GM18502 (cell line): ENCODE results near the gene RAB37.

Experiments used
- ATAC-seq: cut with Tn5 transposase; IDR thresholded peaks from one replicate; pipeline ENCODE4 v1.9.1; 2021; ENCODE audit warnings: mild to moderate bottlenecking; ENCODE audit not compliant: unreplicated experiment, poor library complexity

The RAB37 gene

GRCh38 chr17:74744714-74745547 is 7.9 kb downstream of the RAB37 start:
- ATAC-seq, result no peak

- no peak for ATAC-seq
Observed at GRCh38 chr17:74745548-74746177, 8.6 kb downstream of the RAB37 start.

- no peak for ATAC-seq
Observed at GRCh38 chr17:74746376-74746775, 9.3 kb downstream of the RAB37 start.

- no peak for ATAC-seq
Observed at GRCh38 chr17:74746922-74747321, 9.9 kb downstream of the RAB37 start.

GRCh38 chr17:74748279-74748528 is 11.1 kb downstream of the RAB37 start:
- ATAC-seq, result no peak

GRCh38 chr17:74748529-74749278 is 11.6 kb downstream of the RAB37 start, which contains the start of gene NHERF1:
NHERF1 (plus strand) TSS chr17:74748628; CDS start chr17:74748847, 219 bp downstream.
- peak; percentile 89 for ATAC-seq

- peak; percentile 0 for ATAC-seq
Observed at GRCh38 chr17:74749279-74750038, 12.4 kb downstream of the RAB37 start.

GRCh38 chr17:74750039-74750326 is 12.9 kb downstream of the RAB37 start:
- no peak for ATAC-seq

- no peak for ATAC-seq
Observed at GRCh38 chr17:74750327-74751069, 13.4 kb downstream of the RAB37 start.

GRCh38 chr17:74752415-74752814 is 15.4 kb downstream of the RAB37 start:
- ATAC-seq, result no peak

- no peak for ATAC-seq
Observed at GRCh38 chr17:74752822-74753401, 15.9 kb downstream of the RAB37 start.

- ATAC-seq, result no peak
Observed at GRCh38 chr17:74754832-74755231, 17.8 kb downstream of the RAB37 start.

GRCh38 chr17:74755533-74755932 is 18.5 kb downstream of the RAB37 start:
- no peak for ATAC-seq

GRCh38 chr17:74756891-74757290 is 19.8 kb downstream of the RAB37 start:
- no peak for ATAC-seq

GRCh38 chr17:74757502-74757901 is 20.4 kb downstream of the RAB37 start:
- ATAC-seq, result no peak

- no peak for ATAC-seq
Observed at GRCh38 chr17:74757931-74758847, 21.1 kb downstream of the RAB37 start.

- ATAC-seq, result peak; percentile 43
Observed at GRCh38 chr17:74758848-74759168, 21.8 kb downstream of the RAB37 start.

GRCh38 chr17:74759243-74759801 is 22.3 kb downstream of the RAB37 start:
- ATAC-seq, result peak; percentile 69

- ATAC-seq, result no peak
Observed at GRCh38 chr17:74759941-74760340, 22.9 kb downstream of the RAB37 start.
